Esophagus squamous epithelium (tissue), 4 donors: ENCODE results near the gene TEF.

Experiments
- CTCF ChIP-seq, 6 experiments: fragments of 450-650 bp in 4 of 6; fragments of 200-600 bp in 2 of 6; sonication (generic) in 2 of 6; IDR thresholded peaks; one replicate each; pipeline ENCODE4 v1.5.1; 2016 to 2019; ENCODE audit warnings: antibody characterized with exemption in 6 of 6, mild to moderate bottlenecking in 4 of 6, moderate library complexity in 4 of 6
- POLR2A ChIP-seq, 4 donors: fragments of 450-650 bp; IDR thresholded peaks; one replicate each; pipeline ENCODE4 v1.6.1; 2017; ENCODE audit warnings: antibody characterized with exemption in 4 of 4, mild to moderate bottlenecking in 4 of 4, moderate library complexity in 3 of 4

GRCh38 chr22:41429232-41429950, 47.6 kb downstream of the TEF start:
- TF ChIP-seq CTCF (IDR thresholded peaks at IDR 0.05) (no peak), POLR2A (IDR thresholded peaks at IDR 0.05) (no peak)
